SKM-1 (cell line): Measurements from ENCODE around the gene POLR2E.

Experiments
- DNase-seq: peaks from one replicate; lab custom pipeline; 2025; ENCODE audit not compliant: unreplicated experiment; lab: John Stamatoyannopoulos, UW

Gene POLR2E

DNA sequence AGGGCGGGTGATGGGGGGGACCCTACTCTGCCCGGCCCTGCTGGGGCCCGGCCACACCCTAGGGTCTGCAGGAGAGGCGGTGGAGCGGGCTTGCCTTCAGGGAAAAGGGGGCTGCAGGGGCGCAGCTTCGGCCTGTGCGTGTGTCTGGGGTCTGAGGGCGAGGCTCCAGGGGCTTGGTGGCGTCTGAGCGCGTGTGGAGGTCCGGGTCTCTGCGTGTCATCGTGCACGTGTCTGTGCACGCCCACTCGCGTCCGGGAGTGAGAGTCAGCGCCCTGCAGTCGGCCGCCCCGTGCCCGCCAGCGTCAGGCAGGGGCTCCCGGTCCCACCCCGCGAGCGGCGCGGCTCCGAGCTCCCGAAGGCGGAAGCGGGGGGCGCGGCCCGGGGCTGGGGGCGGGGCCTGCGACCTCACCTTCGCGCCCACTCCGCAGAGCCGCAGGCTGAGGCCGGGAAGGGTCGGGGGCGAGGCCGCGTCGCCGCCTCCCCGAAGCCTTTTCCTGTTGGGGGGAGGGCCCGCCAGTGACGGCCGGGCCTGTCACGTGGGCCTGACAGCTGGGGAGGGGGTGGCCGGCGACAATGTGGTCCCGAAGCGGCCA is 28.3 kb downstream of the POLR2E start, which contains the start of gene ARHGAP45:
Gene ARHGAP45, plus strand, starts transcription at position 420 of the 593 bp plus-strand sequence. CDS start 239 bp downstream, outside the sequence.
- DNase-seq, result peak; percentile 29

- no peak for DNase-seq
These were observed 28.9 kb downstream of the POLR2E start for GRCh38 chr19:1066251-1066747.

DNA sequence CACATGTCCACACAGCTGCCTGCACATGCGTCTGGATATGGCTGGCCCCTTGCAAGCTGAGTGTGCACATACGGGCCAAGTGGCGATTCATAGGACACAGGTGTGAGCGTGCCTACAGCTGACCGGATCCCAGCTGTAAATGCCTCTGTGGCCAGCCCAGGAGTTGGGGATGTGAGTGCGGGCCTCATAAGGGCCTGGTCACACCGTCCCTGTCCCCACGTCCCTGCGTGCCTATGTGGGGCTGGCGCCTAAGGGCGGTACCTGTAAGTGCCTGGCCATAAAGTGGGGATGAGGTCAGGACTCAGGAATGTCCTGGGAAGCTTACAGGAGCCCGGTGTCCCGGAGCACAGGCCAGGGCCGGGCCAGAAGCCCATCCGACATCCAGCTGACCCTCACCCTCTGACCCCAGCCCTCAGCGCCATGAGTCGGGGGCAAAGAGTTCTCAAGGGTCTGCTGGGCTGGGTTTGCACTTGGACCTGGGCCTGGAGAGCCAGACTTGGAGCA is 29.5 kb downstream of the POLR2E start:
- DNase-seq, result no peak

GRCh38 chr19:1064661-1065605 is 30.2 kb downstream of the POLR2E start:
- DNase-seq, result no peak

- DNase-seq, result no peak
These were observed 31.1 kb downstream of the POLR2E start for GRCh38 chr19:1063909-1064660.

GRCh38 chr19:1063030-1063908 is 31.9 kb downstream of the POLR2E start:
- peak; percentile 53 for DNase-seq

DNA sequence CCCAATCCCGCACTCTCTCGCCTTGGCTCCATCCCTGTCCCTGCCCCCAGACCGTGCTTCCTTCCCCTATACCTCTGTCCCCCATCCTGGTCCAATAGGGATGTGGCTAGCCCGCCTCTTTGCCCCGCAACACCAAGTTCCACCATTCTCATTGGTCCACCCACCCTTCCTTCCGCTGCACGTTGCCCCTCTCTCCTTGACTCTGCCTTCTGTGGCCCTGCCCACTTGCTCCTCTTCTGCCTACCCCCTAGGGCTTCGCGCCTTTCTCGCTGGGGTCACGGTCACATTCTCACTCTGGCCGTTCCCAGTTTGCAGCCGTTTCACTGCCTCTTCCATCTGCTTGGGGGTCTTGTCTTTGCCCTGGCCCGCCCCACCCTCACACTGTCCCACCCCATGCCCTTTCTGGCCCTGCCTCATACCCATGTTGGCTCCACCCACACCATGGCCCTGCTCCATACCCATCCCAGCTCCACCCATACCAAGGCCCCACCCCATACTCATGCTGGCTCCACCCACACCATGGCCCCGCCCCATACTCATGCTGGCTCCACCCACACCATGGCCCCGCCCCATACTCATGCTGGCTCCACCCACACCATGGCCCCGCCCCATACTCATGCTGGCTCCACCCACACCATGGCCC is 32.7 kb downstream of the POLR2E start:
- peak; percentile 53 for DNase-seq

DNA sequence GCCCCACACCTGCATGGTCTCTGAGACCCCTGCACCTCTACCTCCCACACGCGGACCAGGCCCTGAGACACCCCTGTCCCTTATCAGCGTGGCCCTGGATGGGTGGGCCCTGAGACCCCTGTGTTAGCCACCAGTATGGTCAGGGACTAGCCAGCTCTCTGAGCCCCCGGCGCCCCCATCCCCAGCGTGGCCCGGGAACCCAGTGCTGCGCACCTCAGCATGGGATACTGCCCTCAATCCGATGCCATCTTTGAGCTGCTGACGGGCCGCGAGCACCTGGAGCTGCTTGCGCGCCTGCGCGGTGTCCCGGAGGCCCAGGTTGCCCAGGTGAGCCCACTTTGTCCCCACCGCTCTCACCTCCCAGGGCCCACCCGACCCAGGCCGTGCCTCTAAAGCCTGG is 33.2 kb downstream of the POLR2E start:
- no peak for DNase-seq

- no peak for DNase-seq
These were observed 34.5 kb downstream of the POLR2E start for GRCh38 chr19:1060689-1061088.

DNA sequence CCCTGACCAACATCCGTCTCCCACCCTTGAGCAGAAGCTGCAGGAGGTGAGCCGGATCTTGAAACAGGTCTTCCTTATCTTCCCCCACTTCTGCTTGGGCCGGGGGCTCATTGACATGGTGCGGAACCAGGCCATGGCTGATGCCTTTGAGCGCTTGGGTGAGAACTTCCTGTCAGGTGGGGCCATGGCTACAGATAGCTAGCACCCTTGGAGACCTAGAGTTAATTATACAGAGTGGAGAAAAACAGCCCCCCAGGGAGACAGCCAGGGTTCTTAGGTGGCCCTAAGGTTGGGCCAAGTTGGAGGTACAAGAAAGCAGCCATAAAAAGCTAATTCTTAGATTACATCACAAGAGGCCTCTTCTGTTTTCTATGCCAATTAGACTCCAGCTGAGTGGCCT is 37.1 kb downstream of the POLR2E start:
- DNase-seq, result no peak

DNA sequence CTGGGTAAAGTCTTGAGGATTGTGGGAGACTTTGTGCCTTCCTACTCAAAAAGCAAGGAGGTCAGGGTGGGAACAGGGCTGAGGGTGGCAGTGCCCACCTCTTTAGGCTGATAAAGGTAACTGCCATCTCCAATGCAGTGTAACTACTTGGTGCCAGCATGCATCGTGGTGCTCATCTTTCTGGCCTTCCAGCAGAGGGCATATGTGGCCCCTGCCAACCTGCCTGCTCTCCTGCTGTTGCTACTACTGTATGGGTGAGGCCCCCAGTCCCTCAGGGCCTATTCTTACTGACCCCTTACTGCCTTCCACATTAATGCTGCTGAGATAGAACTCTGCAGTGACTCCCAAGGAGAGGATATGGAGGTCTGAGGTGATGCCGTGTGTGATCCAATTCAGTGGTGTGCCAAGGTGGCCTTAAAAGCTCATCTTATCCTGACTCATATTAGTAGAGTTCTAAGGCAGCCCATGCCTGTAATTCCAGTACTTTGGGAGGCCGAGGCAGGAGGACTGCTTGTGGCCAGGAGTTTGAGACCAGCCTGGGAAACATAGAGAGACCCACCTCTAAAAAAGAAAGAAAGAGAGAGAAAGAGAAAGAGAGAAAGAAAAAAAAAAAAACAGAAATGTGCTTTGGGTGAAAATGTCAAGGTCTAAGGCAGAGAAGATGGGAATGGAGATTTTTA is 37.9 kb downstream of the POLR2E start:
- DNase-seq, result no peak

- DNase-seq, result no peak
These were observed 39.1 kb downstream of the POLR2E start for GRCh38 chr19:1055886-1056620.

DNA sequence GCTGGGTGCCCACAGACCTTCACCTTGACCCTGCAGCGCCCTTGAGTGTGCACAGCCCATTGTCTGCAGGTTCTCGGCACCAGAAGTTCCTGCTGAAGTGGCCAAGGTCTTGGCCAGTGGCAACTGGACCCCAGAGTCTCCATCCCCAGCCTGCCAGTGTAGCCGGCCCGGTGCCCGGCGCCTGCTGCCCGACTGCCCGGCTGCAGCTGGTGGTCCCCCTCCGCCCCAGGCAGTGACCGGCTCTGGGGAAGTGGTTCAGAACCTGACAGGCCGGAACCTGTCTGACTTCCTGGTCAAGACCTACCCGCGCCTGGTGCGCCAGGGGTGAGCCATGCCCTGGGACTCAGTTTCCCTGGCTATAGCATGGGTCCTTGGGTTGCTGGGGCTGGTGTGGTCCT is 40.1 kb downstream of the POLR2E start:
- DNase-seq, result no peak

DNA sequence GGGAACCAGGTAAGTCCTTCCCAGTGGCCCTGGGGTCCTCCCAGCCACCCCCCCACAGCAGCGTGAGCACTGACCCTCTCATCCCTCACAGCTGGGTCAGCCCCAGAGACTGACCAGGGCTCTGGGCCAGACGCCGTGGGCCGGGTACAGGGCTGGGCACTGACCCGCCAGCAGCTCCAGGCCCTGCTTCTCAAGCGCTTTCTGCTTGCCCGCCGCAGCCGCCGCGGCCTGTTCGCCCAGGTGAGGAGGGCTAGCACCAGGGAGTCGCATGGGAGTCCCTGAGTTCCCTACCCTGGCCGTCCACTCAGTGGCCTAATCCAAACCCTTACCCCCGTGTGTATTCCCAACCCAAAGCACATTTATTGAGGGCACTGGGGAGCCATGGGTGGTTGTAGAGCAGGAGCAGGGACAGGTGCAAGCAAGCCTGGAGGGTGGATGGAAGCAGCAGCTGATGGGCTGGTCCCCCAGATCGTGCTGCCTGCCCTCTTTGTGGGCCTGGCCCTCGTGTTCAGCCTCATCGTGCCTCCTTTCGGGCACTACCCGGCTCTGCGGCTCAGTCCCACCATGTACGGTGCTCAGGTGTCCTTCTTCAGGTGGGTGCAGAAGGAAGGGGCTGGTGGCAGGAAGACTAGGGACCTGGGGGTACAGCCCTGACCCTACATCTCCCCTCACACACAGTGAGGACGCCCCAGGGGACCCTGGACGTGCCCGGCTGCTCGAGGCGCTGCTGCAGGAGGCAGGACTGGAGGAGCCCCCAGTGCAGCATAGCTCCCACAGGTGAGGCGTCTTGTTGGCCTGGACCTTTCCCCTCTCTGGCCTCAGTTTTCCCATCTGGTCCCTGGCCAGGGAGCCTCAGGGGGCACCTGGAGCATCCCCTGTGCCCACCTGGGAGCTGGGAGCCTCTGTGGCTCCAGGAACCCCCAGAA is 40.8 kb downstream of the POLR2E start:
- no peak for DNase-seq

DNA sequence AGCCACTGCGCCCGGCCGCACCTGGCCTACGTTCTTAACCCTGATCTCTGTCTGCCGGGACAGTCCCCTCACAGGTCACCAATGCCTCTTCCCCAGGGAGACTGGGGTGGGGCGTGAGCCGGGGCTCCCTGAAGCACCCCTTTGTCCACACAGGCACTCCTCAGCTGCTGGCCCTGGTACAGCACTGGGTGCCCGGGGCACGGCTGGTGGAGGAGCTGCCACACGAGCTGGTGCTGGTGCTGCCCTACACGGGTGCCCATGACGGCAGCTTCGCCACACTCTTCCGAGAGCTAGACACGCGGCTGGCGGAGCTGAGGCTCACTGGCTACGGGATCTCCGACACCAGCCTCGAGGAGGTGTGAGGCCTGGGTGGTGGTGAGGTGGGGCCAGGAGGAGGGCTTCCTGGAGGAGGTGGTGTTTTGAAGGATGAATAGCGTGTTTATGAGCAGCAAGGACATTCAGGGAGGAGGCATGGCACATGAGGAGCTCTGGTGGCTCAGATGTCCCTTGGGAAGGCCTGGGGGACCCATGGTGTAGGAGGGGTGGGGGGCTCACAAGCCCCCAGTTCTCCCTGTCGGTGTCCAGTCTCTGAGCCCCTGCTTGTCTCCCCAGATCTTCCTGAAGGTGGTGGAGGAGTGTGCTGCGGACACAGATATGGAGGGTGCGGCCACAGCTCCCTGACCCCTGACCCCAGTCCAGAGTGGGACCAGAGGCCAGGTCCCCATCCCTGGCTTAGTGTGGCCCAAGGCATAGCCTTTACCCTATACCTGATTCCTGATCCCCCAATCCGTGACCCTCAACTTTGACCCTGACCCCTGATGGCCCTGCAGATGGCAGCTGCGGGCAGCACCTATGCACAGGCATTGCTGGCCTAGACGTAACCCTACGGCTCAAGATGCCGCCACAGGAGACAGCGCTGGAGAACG is 41.7 kb downstream of the POLR2E start:
- no peak for DNase-seq

DNA sequence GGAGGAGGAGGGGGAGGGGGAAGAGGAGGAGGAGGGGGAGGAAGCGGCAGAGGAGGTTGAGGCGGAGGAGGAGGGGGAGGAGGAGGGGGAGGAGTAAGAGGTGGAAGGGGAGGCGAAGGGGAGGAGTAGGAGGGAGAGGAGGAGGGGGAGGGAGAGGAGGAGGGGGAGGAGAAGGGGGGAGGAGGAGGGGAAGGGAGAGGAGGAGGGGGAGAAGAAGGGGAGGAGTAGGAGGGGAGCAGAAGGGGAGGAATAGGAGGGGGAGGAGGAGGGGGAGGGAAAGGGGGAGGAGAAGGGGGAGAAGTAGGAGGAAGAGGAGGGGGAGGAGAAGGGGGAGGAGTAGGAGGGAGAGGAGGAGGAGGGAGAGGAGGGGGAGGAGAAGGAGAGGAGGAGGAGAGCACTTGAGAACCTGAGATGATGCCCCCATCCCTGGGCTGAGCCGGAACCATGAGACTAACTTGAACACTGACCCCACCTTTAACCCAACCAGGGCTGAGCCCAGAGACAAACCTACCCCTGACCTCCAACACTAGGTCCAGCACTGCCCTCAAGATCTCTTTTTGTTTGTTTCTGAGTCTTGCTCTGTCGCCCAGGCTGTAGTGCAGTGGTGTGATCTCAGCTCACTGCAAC is 42.7 kb downstream of the POLR2E start:
- no peak for DNase-seq
